GM19193 (cell line): ENCODE results near the gene CFAP74.

Experiments
- POLR2A ChIP-seq: IDR thresholded peaks from 4 replicates; pipeline ENCODE4 v1.6.1; 2011; ENCODE audit not compliant: insufficient read depth, insufficient read length; ENCODE audit errors: extremely low read depth

Gene CFAP74

DNA sequence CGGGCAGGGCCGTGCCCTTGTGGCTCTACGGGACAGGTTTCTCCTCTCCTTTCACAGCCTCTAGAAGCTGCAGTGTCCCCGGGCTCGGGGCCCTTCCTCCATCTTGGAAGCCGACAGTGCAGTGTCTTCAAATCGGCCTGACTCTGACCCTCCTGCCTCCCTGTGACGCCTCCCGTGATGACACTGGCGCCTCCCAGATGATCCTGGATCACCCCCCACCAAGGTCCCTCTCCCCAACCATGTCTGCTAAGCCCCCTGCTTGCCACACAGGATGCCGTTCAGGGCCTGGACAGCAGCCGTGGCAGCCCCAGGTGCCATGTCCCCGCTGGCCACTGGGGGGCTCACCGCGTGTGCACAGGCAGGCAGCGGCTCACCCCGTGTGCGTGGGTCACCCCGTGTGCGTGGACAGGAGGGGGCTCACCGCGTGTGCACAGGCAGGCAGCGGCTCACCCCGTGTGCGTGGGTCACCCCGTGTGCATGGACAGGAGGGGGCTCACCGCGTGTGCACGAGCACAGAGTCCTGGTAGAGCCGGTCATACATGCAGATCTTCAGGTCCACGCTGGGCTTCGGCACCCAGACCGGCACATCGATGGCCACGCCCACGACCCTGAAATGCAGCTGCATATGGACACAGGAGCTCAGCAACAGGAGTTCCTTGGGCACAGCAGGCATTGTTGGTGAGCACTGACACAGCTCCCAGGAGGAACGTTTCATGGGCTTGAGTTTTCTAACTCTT, 59.6 kb downstream of the CFAP74 start:
- TF ChIP-seq POLR2A = no peak

DNA sequence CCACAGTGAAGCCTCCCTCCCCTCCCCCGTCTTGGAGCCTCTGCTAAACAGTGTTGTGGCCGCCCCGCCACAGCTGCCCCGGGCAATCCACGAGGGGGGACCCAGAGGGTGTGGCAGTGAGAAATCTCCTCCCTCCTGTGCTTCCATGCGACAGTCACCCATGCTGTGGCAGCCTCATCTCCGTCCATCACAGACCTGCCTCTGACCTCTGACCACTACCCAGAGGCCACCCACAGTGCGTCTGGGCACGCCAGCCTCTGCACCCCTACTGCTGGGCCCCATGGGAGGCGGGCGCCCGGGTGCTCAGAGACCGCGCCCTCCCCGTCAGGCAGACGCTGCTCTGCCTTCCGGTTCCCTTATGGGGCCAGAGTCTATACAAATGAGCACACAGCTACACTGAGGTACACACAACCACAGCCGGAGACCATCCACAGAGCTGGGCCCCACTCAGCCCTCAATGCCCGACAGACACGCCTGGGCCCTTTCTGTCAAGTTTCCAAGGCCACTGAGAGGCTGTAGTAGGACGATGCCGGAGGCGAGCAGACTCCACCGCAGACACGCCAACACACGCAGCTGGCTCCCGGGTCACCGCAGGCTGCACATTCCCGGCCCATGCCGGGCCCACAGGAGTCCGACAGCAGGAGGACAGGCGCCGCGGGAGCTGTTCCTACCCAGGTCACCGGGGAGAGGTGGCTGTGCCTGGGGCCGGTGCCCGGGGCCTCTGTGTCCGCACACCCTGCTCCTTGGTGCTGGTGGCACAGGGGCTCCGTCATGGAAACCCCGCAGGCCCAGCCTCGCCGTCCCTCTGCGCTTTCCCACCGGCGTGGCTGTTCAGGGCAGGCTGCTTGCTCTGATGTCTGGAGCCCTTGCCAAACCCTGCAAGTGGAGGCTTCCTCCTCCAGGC, 60.6 kb downstream of the CFAP74 start:
- TF ChIP-seq POLR2A = no peak

DNA sequence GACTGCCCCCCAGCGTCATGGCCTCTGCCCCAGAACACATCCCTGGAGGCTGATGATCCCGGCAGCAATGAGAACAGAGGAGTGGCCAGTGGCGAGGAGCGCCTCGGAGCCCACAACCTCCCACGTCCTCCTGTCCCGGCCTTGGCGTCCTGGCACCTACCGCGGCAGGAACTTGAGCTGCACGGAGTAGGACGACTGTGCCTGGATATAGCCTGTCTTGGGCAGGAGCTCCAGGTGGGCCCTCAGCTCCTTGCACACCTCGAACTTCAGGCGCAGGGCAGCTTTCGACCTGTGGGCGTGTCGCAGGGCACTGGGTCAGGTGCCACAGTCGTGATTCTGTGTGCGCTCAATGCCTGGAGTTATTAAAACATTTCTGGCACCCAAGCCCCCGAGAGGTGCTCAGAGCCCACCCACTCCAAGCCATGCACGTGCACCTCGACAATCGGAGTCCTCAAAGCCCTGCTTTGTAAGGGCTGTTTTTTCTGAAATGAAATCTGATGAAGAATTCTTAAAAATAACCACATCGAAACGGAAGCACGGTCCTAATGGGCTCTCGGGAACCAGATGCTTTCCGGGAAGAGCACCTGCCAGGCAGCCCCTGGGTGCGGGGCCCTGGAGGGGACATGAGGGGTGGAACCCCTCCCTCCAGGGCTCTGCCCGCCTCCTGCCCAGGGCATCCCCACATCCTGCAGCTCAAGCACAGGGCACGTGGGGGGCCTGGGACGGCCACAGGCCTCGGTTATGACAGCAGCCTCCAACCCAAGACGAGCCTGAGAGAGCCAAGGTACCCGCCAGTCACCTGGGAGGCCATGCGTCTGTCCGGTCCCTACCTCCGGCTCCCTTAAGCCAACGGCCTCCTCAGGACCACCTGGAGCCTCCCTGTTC, 61.5 kb downstream of the CFAP74 start:
- no peak for TF ChIP-seq POLR2A

DNA sequence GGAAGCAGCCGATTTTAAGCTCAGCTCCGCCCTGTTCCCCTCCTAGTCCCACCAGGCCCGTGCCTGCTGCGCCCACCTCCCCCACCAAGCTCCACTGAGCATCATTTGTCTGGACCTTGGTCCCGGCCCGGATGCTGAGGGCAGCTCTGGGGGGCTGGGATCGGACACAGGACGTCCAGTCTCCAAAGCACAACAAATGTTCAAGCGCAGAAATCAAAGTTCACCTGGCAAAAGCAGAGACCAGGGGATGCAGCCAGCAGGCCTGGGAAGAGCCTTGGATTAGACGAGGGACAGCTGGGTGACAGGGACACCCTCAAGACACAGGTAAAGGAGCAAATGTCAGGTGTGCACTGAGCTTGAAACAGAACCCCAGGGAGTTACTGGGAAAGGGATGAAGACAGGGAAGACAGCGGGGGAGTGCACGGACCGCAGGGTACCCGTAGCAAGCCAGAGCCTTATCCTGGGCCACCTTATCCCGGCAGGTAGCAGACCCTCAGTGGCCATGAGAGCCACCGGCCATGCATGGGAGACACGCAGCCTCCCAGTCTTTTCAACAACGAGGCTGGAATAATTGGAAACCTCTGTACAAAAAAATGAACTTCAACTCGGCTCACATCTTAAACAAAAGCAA, 62.3 kb downstream of the CFAP74 start:
- TF ChIP-seq POLR2A = no peak

DNA sequence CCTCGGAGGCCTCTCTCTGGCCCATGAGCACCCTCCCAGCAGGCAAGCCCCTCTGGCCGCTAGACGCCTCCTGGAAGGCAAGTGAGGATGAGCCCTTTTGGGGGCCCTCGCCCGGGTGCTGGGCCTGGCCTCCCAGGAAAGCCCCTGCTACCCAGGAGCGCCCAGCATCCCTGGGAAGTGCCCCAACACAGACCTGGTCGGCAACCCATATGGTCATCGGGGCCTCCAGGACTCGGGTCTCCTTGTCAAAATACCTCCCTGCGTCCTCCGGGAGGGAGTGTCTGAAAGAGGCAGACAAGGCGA, 63.5 kb downstream of the CFAP74 start:
- TF ChIP-seq POLR2A = no peak

DNA sequence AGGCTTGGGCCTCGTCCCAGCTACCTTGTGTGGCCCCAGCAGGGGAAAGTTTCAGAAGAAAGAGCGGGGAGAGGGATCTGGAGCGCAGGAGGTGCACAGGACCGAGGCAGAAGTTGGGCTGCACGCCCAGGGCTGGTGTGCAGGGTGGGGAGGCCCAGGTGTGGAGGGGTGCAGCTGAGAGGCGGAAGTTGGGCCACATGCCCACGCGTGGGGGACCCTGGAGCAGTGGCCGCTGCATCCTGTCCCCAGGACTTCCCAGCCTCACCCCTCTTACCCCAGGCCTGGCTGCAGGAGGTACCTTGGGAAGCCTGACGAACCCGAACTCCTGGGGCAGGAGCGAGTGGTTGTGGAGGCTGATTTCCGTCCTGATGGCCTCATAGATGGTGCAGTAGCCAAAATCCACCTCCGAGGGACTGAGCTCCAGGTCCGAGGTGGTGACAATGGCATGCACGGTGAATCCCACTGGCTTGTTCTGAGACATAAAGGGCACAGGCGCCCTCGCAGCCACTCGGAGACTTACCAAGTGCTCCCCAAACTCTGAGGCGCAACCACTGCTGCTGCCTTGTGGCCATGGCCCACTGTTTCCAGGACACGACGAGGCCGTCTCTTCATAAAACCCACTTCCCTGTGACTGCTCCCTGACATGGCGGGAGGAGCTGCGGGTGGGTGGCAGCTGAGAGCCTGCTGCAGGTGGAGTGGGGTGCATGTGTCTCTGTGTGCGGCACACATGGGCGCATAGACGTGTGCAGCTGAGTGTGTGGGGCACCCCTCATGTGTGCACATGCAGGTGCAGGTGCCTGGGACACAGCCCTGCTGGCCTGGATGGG, 64.1 kb downstream of the CFAP74 start:
- TF ChIP-seq POLR2A = no peak

DNA sequence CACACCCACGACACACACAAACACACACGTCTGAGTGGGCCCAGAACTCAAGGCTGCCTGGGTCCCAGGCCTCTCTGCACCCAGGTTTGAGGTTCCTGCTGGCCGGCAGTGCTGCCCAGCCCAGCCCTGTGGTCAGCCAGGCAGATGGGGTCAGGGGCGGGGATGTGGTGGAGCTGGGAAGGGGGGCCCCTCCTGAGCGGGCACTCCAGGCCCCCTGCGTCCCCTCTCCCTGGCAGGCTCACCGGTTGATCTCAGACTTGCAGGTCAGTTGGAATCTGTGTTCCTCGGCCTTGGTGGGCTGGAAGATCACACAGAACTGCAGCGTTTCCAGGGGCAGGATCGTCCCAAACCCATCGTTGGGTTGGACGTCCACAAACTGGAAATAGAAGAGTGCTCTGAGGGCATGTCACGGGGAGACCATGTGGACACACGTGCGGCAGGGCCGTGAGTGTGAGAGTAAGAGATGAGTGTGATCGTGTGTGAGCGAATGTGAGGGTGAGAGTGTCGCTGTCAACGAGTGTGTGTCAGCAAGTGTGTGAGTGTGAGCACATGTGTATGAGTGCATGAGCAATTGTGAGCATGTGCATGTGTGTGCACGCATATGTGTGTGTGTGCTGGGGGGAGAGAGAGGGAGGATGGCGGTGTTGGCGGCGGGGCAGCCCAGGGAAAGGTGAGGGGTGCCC, 64.8 kb downstream of the CFAP74 start:
- no peak for TF ChIP-seq POLR2A

DNA sequence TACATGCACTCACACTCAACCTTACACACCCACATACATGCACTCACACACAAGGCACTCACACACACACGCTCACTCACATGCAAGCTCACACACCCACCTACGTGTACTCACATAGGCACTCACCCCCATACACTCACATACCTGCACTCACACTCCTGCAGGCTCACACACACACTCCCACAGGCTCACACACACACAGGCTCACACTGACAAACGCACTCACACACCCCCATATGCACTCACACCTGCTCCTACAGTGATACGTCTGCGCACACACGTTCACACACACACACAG, 65.4 kb downstream of the CFAP74 start:
- no peak for TF ChIP-seq POLR2A

DNA sequence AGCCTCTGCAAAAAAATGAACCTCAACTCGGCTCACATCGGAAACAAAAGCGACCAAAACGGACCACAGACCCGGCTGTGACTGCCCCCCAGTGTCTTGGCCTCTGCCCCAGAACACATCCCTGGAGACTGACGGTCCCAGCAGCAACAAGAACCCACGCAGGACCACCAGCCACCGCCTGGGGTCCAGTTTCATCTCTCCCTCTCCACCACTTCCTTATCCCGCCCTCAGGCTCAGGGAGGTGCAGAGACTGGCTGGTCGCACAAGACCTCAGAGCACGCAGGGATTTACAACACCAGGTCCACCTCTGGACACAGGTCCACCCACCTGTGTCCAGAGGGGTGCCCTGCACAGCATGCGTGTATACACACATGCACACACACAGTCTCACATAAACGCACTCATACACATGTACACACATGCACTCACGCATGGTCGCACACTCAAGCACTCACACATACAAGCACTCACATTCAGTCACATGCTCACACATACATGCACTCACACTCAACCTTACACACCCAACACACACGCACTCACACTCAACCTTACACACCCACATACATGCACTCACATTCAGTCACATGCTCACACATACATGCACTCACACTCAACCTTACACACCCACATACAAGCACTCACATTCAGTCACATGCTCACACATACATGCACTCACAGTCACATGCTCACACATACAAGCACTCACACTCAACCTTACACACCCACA, 65.9 kb downstream of the CFAP74 start:
- TF ChIP-seq POLR2A = no peak

DNA sequence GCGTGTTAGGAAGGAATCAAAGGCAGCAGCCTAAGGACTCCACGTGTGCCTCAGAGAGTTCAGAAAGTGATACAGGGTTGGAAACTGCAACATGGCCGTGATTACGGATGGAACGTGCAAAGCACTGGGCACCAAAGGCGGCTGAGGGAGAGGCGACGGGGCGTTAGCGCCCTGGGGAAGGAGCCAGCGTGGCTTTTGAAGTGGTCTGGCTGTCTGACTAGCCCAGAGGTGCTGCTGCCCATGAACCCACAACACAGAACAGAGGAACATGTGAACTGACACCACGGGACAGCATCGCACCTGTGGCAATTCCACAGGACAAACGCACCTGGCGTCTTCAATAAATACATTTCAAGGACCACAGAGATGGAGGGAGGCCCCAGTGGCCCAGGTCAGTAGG, 66.5 kb downstream of the CFAP74 start:
- TF ChIP-seq POLR2A = no peak

DNA sequence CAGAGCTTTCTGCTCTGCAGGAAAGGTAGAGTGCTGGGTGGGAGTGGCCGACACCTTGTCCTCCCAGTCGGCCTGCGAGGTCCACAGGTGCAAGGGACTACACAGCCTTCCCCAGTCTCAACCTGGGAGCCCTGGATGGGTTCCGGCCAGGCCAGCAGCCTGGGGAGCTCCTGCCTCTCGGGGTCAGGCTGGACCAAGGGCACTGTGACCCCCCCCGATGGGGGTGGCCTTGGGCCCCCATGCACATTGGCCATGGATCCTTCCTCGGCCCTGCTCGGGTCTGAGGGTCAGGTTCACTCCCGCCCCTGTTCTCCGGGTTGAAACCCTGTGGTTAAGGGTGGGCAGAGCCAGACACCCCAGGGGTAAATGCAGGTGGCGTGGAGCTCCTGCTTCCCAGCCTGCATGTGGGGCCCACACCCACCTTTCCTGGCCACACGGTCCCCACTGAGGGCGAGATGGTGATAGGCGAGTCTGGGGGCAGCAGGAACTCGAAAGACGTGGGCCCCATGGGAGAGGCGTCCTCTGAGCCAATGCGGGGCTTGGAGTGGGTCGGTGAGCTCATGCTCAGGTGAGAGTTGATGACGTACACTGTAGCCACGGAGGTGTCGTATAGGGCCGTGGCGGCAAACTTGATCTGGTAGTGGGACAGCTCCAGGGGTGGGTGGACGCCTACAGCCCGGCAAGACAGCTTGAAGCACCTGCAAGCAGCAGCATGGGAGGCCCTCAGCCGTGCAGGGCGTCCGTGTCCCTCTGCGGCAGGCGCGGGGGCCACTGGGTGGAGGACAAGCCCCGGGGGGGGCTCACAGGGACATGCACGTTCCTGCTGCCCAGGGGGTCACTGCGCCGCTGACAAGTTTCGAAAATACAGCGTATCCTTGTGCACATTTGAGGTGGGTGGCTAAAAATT, 73.7 kb downstream of the CFAP74 start:
- no peak for TF ChIP-seq POLR2A

DNA sequence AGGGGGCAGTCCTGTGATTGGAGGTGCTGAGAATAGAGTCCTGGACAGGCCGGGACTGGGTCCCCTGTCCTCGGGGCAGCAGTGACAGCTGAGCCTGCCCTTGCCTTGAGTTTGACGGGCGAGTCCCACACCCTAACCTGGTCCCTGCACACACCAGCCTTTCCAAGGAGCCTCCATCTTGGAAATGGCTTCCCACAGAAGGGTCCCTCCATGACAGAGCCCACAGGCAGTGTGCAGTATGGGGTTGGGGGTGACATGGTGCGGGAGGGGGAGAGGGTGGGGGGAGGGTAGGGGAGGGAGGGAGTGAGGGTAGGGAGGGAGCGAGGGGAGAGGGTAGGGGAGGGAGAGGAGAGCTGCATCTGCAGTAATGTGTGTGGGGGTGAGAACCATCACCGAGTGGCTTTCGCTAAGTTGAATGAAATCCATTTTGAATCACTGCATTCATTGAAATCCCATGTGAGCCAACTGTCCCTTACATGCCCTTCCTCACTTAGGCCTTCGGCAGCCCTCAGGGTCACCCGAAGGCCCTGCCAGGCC, 74.4 kb downstream of the CFAP74 start:
- TF ChIP-seq POLR2A = no peak
